ENCODE measurements around the gene RAB3A. TPM values are rescaled to one million over a fixed set of nuclear protein-coding genes. Genes with fewer than 3 reads are reported as not detected.

Gene RAB3A
- total RNA-seq, 4 donors from 2014 or later: 0.40 to 2.5 (median 2.0) TPM; not detected in 1

GRCh38 chr19:18167011-18167410 lies 36.8 kb downstream of the RAB3A start:
- TF ChIP-seq CTCF (IDR thresholded peaks at IDR 0.05) (no peak), POLR2A (IDR thresholded peaks at IDR 0.05) (no peak)
- 90 to 99% methylated on average over 9 to 20 of the region's 21 CpGs for WGBS, 2 donors
- DNase-seq: no peak
- no peak overlapping the region for H3K27ac ChIP-seq
- H3K4me1 ChIP-seq: no peaks in the 10 kb centered on the region
- H3K4me3 ChIP-seq (replicated peaks in 1 of 3): no peak overlapping the region
- no peaks in the 10 kb centered on the region for H3K27me3 ChIP-seq
- no peaks in the 10 kb centered on the region for H3K9me3 ChIP-seq
- intact Hi-C loops (cut with DNase I): no loop called here
- peaks cover 30 to 52% of the 10 kb centered on the region in 2 donors for H3K36me3 ChIP-seq

GRCh38 chr19:18165794-18166544 lies 37.9 kb downstream of the RAB3A start:
- Histone ChIP-seq H3K27ac (no peak overlapping the region), H3K4me1 (peaks cover under 1 to 7% of the 10 kb centered on the region in 2 donors), H3K4me3 (replicated peaks in 1 of 3) (no peak overlapping the region), H3K27me3 (no peaks in the 10 kb centered on the region), H3K36me3 (peaks cover 30 to 52% of the 10 kb centered on the region in 2 donors), H3K9me3 (no peaks in the 10 kb centered on the region)
- intact Hi-C loops (cut with DNase I): no loop called here
- DNase-seq: no peak
- TF ChIP-seq POLR2A (IDR thresholded peaks at IDR 0.05): no peak
- TF ChIP-seq CTCF (IDR thresholded peaks at IDR 0.05): no peak
- 93 to 96% methylated on average over 15 of the region's 15 CpGs for WGBS, 2 donors

- intact Hi-C loops (cut with DNase I): loop anchor here (5.0 kb wide), 2 partner anchors 38 to 47 kb away; partner anchors contain the start of gene RAB3A
- no peaks in the 10 kb centered on the region for H3K9me3 ChIP-seq
- H3K27ac ChIP-seq: no peak overlapping the region
- peaks cover 30 to 51% of the 10 kb centered on the region in 2 donors for H3K36me3 ChIP-seq
- TF ChIP-seq POLR2A (IDR thresholded peaks at IDR 0.05) (no peak), CTCF (IDR thresholded peaks at IDR 0.05) (no peak)
- H3K4me1 ChIP-seq: peaks cover 6 to 14% of the 10 kb centered on the region in 2 donors
- 97 to 99% methylated on average over 7 of the region's 7 CpGs for WGBS, 2 donors
- no peaks in the 10 kb centered on the region for H3K27me3 ChIP-seq
- DNase-seq: no peak
- H3K4me3 ChIP-seq (replicated peaks in 1 of 3): no peak overlapping the region
These were observed 39.8 kb downstream of the RAB3A start for GRCh38 chr19:18164072-18164471.

DNA sequence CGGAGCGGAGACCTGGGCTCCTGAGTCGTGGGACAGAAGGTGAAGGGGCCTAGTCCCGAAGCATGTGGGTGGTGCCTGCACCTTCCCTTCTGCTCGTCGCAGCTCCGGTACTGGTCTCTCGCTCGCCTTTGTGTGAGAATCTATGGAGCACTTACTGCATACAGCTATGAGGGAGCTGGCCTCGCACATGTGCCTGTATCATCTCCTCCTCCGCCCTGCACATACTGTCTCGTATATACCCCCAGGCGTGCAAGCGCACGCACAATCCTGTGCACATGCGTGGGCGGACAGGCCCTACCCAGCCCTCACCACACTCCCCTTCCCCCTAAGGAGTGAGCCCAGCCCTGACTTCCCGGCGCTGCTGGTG lies 42.2 kb downstream of the RAB3A start:
- Histone ChIP-seq H3K27ac (peak overlapping the region in 1 of 3 donors; percentile 34), H3K9me3 (no peaks in the 10 kb centered on the region), H3K27me3 (no peaks in the 10 kb centered on the region), H3K36me3 (peaks cover 15 to 32% of the 10 kb centered on the region in 2 donors), H3K4me1 (peaks cover 19 to 27% of the 10 kb centered on the region in 2 donors), H3K4me3 (replicated peaks in 1 of 3) (no peak overlapping the region)
- no peak for DNase-seq
- WGBS, 2 donors: 78% methylated on average over 19 of the region's 19 CpGs
- intact Hi-C loops (cut with DNase I): loop anchor here (5.0 kb wide), 2 partner anchors 41 to 44 kb away; partner anchors contain the start of gene RAB3A
- TF ChIP-seq POLR2A (IDR thresholded peaks at IDR 0.05) (no peak), CTCF (IDR thresholded peaks at IDR 0.05) (no peak)

- H3K4me1 ChIP-seq: peaks cover 22 to 31% of the 10 kb centered on the region in 2 donors
- 18 to 49% methylated on average over 7 to 16 of the region's 66 CpGs for WGBS, 2 donors
- H3K36me3 ChIP-seq: peaks cover 14 to 28% of the 10 kb centered on the region in 2 donors
- H3K27ac ChIP-seq: peak overlapping the region; percentile 32 to 66 (median 45)
- H3K9me3 ChIP-seq: no peaks in the 10 kb centered on the region
- H3K27me3 ChIP-seq: no peaks in the 10 kb centered on the region
- DNase-seq: peak; percentile 63 to 74
- peak in 1 of 2 donors; percentile 17 for TF ChIP-seq POLR2A (IDR thresholded peaks at IDR 0.05)
- peak in 4 of 6 experiments; percentile 20 to 99 (median 76) for TF ChIP-seq CTCF (IDR thresholded peaks at IDR 0.05)
- intact Hi-C loops (cut with DNase I): loop anchor here (5.0 kb wide), 2 partner anchors 41 to 44 kb away; partner anchors contain the start of gene RAB3A
- H3K4me3 ChIP-seq (replicated peaks in 1 of 3): no peak overlapping the region
These were observed 42.7 kb downstream of the RAB3A start for GRCh38 chr19:18160971-18161635.
